ENCODE measurements around the gene TMPRSS6. TPM values are rescaled to one million over a fixed set of nuclear protein-coding genes. Genes with fewer than 3 reads are reported as not detected.

Gene TMPRSS6
- total and polyA plus RNA-seq, 2 of the 13 experiments (the other 11 are each of a cell fraction or from before 2014, with no cell fraction given) = 4.2 to 4.8 TPM

DNA sequence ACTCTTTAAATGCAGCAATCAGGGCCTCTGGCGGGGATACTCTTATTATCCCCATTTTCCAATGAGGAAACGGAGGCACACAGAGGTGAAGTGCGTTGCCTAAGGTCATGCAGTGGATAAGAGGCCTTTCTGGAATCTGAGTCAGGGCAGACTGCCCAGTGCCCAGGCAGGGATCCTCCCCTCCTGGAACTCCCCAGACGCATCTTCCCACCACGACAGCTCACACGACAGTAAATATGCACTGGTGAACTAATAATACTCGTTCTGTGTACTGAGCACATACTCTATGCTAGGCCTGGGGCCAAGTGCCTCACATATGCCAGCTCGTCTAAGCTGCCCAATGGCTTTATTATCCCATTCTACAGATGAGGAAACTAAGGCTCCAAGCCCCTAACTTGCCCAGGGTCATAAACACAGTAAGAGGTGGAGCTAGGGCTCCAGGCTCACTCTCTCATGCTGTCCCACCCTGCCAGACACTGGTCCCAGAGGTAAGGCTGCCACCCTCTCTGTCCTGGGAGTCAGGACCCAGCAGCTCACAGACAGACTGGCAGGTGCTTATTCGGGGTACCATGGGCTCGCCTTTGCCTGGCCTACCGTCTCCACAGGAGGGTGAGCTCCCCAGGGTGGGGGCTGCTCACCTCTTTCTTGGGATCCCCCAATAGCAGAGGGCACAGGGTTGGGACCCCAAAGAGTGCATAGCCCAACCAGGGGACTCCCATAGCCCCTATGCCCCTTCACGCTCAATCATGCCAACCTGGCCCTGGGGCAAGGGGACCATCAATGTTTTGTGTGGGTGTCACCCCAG lies 37.9 kb upstream of the TMPRSS6 start:
- CTCF ChIA-PET (ENCODE audit: low intra/inter-chr PET ratio, low total read pairs) = no interaction called here
- no peak for TF ChIP-seq ZNF615 (CRISPR knock-in tag; IDR thresholded peaks at IDR 0.05; ENCODE audit: borderline replicate concordance)
- no peak for TF ChIP-seq ZNF569 (CRISPR knock-in tag; IDR thresholded peaks at IDR 0.05; ENCODE audit: borderline replicate concordance)
- TF ChIP-seq, protein P1, sequence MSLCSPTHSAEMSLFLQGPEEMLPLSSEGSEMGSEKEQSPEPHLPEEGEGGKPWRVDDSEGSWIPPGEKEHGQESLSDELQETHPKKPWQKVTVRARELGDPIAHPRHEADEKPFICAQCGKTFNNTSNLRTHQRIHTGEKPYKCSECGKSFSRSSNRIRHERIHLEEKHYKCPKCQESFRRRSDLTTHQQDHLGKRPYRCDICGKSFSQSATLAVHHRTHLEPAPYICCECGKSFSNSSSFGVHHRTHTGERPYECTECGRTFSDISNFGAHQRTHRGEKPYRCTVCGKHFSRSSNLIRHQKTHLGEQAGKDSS (CRISPR knock-in tag; IDR thresholded peaks at IDR 0.05; ENCODE audit: borderline replicate concordance, low read depth) = no peak
- TF ChIP-seq ZNF629 (CRISPR knock-in tag; conservative IDR thresholded peaks at IDR 0.05) = peak; percentile 78
- TF ChIP-seq ARNT (IDR thresholded peaks at IDR 0.05) = no peak
- no peak for TF ChIP-seq HDAC6 (IDR thresholded peaks at IDR 0.05; ENCODE audit: low read depth, low read length)
- TF ChIP-seq TOPORS (CRISPR knock-in tag; IDR thresholded peaks at IDR 0.05) = no peak
- POLR2A ChIA-PET = no interaction called here
- Histone ChIP-seq H3K4me3 (replicated peaks in 1 of 3; ENCODE audit: insufficient read depth in 1 of 3, low read depth in 2 of 3, low read length in 3 of 3) (no peak overlapping the region), H3K36me3 (replicated peaks in 1 of 2; ENCODE audit: control insufficient read depth in 1 of 2, insufficient read depth in 2 of 2, low read length in 2 of 2) (no peaks in the 10 kb centered on the region), H3K4me1 (ENCODE audit: insufficient read depth, low read length) (0 out of 2 replicates have a peak, but pooled peaks cover 15% of the 10 kb centered on the region), H3K79me2 (ENCODE audit: insufficient read depth, low read length) (no peaks in the 10 kb centered on the region), H3K9me3 (ENCODE audit: low read length) (no peaks in the 10 kb centered on the region), H2AFZ (ENCODE audit: low read length) (no peak overlapping the region), H3K27ac (ENCODE audit: extremely low read length, insufficient read depth, low read length) (no peak overlapping the region), H3K4me2 (ENCODE audit: low read depth, low read length) (no peak overlapping the region), H3K27me3 (ENCODE audit: control insufficient read depth in 1 of 2, insufficient read depth in 2 of 2, low read length in 2 of 2) (peaks cover 5 to 30% of the 10 kb centered on the region in 2 experiments), H4K20me1 (ENCODE audit: insufficient read depth, low read length) (no peaks in the 10 kb centered on the region), H3K9ac (ENCODE audit: insufficient read depth, low read depth, low read length) (no peak overlapping the region)
- no TSS peak for BruUV-seq (replicated peaks)
- FAIRE-seq (no peak), DNase-seq (ENCODE audit: low spot score) (no peak), ATAC-seq (no peak)
- WGBS (ENCODE audit: low lambda C conversion rate) = 34% methylated on average over 8 of the region's 12 CpGs
- in situ Hi-C loops (cut with HindIII; ENCODE audit: extremely low pct_ligation_motif_present, low pct_unique_long_range_greater_than_20kb) (no loop called here), intact Hi-C loops (cut with micrococcal nuclease; ENCODE audit: unreplicated experiment) (loop anchor here (5.0 kb wide), 1 partner anchor 70 kb away; no protein-coding TSS in a partner anchor)
